OCI-LY3 (cell line): ENCODE results near the gene PSMF1.

Experiments used
- H2AFZ ChIP-seq: fragments of 200-600, 300-600 bp; shearing (Covaris generic); 2 replicates; pipeline ENCODE4 v1.6.0; 2014; ENCODE audit warnings: antibody characterized with exemption, low read depth, low read length
- H3K27ac ChIP-seq: fragments of 200-600, 300-600 bp; sonication (generic); 2 replicates; pipeline ENCODE4 v1.5.1; 2014; ENCODE audit warnings: mild to moderate bottlenecking, low read length, moderate library complexity, mixed read lengths
- H3K27me3 ChIP-seq: fragments of 200-600, 300-600 bp; sonication (generic); 2 replicates; pipeline ENCODE4 v1.6.1; 2014; ENCODE audit warnings: low read depth, low read length, mixed read lengths
- H3K36me3 ChIP-seq: fragments of 200-600, 300-600 bp; sonication (generic); replicated peaks from 2 replicates; pipeline ENCODE3; 2014; ENCODE audit warnings: low read depth, low read length, mixed read lengths
- H3K4me1 ChIP-seq: fragments of 300-600, 200-600 bp; sonication (generic); 2 replicates; pipeline ENCODE4 v1.6.1; 2014; ENCODE audit warnings: low read length, mixed read lengths
- H3K4me2 ChIP-seq: fragments of 200-600, 300-600 bp; sonication (generic); 2 replicates; pipeline ENCODE4 v1.6.1; 2014; ENCODE audit warnings: low read length, mixed read lengths
- H3K4me3 ChIP-seq: fragments of 300-600, 200-600 bp; sonication (generic); 2 replicates; pipeline ENCODE4 v1.5.1; 2014; ENCODE audit warnings: antibody characterized with exemption, mild to moderate bottlenecking, low read length, moderate library complexity
- H3K79me2 ChIP-seq: fragments of 300-600, 200-600 bp; shearing (Covaris generic); 2 replicates; pipeline ENCODE4 v1.6.1; 2014; ENCODE audit warnings: mild to moderate bottlenecking, low read length, mixed read lengths
- H3K9ac ChIP-seq: fragments of 300-600, 200-600 bp; shearing (Covaris generic); 2 replicates; pipeline ENCODE4 v1.6.0; 2014; ENCODE audit warnings: mild to moderate bottlenecking, low read length, moderate library complexity
- H3K9me3 ChIP-seq: fragments of 200-600, 300-600 bp; shearing (Covaris generic); 2 replicates; pipeline ENCODE4 v1.6.1; 2014; ENCODE audit warnings: low read length, mixed read lengths; ENCODE audit not compliant: insufficient read depth
- H4K20me1 ChIP-seq: fragments of 200-600, 300-600 bp; sonication (generic); 2 replicates; pipeline ENCODE4 v1.6.1; 2016; ENCODE audit warnings: low read length, mixed read lengths; ENCODE audit not compliant: insufficient read depth
- EZH2phosphoT487 ChIP-seq: fragments of 200-600 bp; shearing (Covaris generic); IDR thresholded peaks from 2 replicates; pipeline ENCODE4 v1.6.1; 2018; ENCODE audit warnings: antibody characterized with exemption, mixed run types, low read depth
- TF ChIP-seq, protein P1 (sequence below): fragments of 200-600, 300-600 bp; sonication (generic); IDR thresholded peaks from 2 replicates; pipeline ENCODE4 v1.5.1; 2014; ENCODE audit warnings: antibody characterized with exemption, low read length, low read depth

PSMF1 gene

DNA sequence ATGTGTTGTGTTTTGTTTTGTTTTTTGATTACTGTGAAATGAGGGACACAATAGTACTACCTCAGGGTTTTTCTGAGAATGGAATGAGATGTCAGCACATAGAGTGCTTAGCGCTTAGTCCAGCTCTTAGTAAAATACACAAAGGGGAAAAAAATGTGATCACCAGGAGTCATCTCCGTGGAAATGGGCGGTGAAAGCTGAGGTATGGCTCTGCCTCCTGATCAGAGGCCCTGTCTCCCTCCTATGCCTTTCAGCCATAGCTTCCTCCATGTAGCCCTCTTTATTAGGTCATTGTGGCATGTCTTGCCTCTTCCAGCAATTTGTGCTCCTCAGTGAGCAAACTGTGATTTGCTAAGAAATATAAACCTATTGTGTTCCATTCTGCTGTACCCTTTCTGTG lies 13.0 kb downstream of the PSMF1 start:
- Histone ChIP-seq H4K20me1 (no peaks in the 10 kb centered on the region), H2AFZ (no peak overlapping the region), H3K36me3 (peaks cover 79% of the 10 kb centered on the region), H3K27me3 (no peaks in the 10 kb centered on the region), H3K4me3 (peak overlapping the region; percentile 29; the same call in 1 of the 2 replicates), H3K4me1 (peaks cover 10% of the 10 kb centered on the region), H3K4me2 (peak overlapping the region; percentile 54), H3K9me3 (no peaks in the 10 kb centered on the region), H3K27ac (no peak overlapping the region; the same call in 1 of the 2 replicates), H3K9ac (no peak overlapping the region; the same call in 1 of the 2 replicates), H3K79me2 (peaks cover 41% of the 10 kb centered on the region)
- TF ChIP-seq EZH2phosphoT487: no peak
- TF ChIP-seq, protein P1, sequence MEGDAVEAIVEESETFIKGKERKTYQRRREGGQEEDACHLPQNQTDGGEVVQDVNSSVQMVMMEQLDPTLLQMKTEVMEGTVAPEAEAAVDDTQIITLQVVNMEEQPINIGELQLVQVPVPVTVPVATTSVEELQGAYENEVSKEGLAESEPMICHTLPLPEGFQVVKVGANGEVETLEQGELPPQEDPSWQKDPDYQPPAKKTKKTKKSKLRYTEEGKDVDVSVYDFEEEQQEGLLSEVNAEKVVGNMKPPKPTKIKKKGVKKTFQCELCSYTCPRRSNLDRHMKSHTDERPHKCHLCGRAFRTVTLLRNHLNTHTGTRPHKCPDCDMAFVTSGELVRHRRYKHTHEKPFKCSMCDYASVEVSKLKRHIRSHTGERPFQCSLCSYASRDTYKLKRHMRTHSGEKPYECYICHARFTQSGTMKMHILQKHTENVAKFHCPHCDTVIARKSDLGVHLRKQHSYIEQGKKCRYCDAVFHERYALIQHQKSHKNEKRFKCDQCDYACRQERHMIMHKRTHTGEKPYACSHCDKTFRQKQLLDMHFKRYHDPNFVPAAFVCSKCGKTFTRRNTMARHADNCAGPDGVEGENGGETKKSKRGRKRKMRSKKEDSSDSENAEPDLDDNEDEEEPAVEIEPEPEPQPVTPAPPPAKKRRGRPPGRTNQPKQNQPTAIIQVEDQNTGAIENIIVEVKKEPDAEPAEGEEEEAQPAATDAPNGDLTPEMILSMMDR: no peak

DNA sequence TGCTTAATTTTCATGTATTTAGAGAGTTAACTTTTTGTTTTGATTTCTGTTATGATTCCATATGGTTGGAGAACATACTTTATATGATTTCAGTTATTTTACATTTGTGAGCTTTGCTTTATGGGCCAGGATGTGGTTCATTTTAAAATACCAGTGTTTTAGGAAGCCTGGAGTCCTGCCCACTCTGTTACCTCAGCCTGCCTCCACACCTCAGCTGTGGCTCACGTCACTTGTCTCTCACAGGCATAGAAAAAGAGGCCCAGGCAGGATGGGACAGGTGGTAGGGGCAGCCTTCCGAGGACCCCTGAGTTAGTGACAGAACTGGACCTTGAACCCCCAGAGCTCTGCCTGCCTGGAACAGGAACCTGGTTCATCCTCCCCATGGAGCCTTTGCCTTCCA lies 16.0 kb downstream of the PSMF1 start:
- Histone ChIP-seq H3K36me3 (peaks cover 76% of the 10 kb centered on the region), H3K79me2 (peaks cover 41% of the 10 kb centered on the region), H3K4me2 (no peak overlapping the region)

DNA sequence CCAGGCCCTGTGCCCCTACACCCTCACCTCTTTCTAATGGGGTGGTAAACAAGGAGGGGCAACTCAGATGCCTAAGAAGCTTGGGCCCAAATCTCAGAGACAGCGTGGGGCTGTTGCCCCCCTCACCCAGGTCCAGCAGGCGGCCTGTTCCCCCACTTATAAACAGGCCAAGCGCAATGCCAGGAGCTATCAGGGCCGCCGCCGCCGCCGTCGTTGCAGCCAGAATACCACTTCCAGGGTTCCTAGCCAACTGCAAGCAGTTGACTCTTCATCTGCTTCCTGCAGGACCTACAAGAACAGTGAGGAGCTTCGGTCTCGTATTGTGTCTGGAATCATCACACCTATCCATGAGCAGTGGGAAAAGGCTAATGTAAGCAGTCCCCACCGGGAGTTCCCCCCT lies 16.4 kb downstream of the PSMF1 start:
- Histone ChIP-seq H3K36me3 (peaks cover 74% of the 10 kb centered on the region), H2AFZ (no peak overlapping the region), H3K9ac (no peak overlapping the region), H4K20me1 (no peaks in the 10 kb centered on the region), H3K4me3 (no peak overlapping the region), H3K79me2 (peaks cover 41% of the 10 kb centered on the region), H3K4me2 (no peak overlapping the region), H3K27ac (no peak overlapping the region), H3K9me3 (no peaks in the 10 kb centered on the region), H3K4me1 (peaks cover 10% of the 10 kb centered on the region), H3K27me3 (no peaks in the 10 kb centered on the region)
- TF ChIP-seq, protein P1: no peak
- TF ChIP-seq EZH2phosphoT487: no peak

More for the DNA sequence above, 16.0 kb downstream of the PSMF1 start:
- H2AFZ ChIP-seq: no peak overlapping the region
- TF ChIP-seq EZH2phosphoT487: no peak
- TF ChIP-seq, protein P1: no peak
- no peak overlapping the region for H3K4me3 ChIP-seq
- no peaks in the 10 kb centered on the region for H3K9me3 ChIP-seq
- H4K20me1 ChIP-seq: no peaks in the 10 kb centered on the region
- peaks cover 10% of the 10 kb centered on the region for H3K4me1 ChIP-seq
- no peaks in the 10 kb centered on the region for H3K27me3 ChIP-seq
- H3K27ac ChIP-seq: no peak overlapping the region
- H3K9ac ChIP-seq: no peak overlapping the region

DNA sequence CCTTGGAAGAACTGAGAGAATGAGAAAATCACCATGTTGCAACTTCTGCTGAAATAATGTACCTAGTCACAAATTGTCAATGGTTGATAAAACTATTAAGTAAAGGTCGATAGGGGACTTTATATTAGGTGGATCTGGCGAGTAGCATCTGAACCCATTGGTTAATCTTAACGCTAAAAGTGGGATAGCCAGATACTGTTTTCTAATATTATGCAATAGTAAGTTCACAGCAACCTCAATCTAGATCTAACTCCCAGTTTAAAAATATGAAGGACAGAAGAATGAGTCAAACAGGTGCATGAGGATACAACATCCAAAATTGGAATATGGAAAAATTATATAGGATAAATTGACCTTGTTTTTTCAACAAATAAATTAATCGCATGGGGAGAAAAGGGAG lies 18.8 kb downstream of the PSMF1 start:
- Histone ChIP-seq H3K79me2 (peaks cover 25% of the 10 kb centered on the region), H3K27me3 (no peaks in the 10 kb centered on the region), H4K20me1 (no peaks in the 10 kb centered on the region), H3K36me3 (peaks cover 76% of the 10 kb centered on the region), H3K4me3 (no peak overlapping the region), H2AFZ (no peak overlapping the region), H3K27ac (no peak overlapping the region), H3K4me1 (no peaks in the 10 kb centered on the region), H3K9me3 (no peaks in the 10 kb centered on the region), H3K9ac (no peak overlapping the region), H3K4me2 (no peak overlapping the region)
- TF ChIP-seq, protein P1: no peak
- TF ChIP-seq EZH2phosphoT487: no peak
